ENCODE data around the gene PLXNA4. TPM values are rescaled to one million over a fixed set of nuclear protein-coding genes. Genes with fewer than 3 reads are reported as not detected.

Gene PLXNA4
- total and polyA plus RNA-seq, 9 of the 15 experiments (the other 6 are each of a cell fraction or from before 2014, with no cell fraction given): under 0.01 to 0.09 TPM; not detected in 7

- TF ChIP-seq ZNF518B (CRISPR knock-in tag; IDR thresholded peaks at IDR 0.05): no peak
Measured at GRCh38 chr7:132205509-132205908, 370.8 kb downstream of the PLXNA4 start (continued).

DNA sequence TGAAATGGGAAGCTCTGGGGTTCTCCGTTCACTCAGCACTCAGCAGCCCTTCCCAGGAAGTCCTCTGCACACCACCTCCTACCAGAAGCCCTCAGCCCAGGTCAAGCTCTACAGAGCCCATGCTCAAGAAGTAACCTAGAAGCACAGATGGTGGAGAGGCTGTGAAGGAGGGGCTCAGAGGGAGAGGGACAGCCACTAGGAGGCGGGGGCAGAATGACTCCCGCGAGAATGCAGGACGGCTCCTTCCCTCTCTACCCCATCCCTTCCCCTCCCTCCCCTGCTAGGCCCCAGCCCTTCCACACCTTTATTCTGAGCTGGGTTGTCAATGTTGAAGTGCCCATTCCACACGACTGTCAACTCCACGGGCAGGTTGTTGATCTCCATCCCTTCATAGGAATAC is 373.2 kb downstream of the PLXNA4 start:
- H3K9ac ChIP-seq (ENCODE audit: insufficient read depth in 1 of 2, low read depth in 2 of 2, low read length in 2 of 2): no peak overlapping the region
- no peaks in the 10 kb centered on the region for H3K4me1 ChIP-seq (replicated peaks in 1 of 2; ENCODE audit: control insufficient read depth in 2 of 2, insufficient read depth in 2 of 2, low read length in 2 of 2)
- H3K9me3 ChIP-seq (replicated peaks; ENCODE audit: control insufficient read depth, insufficient read depth, low read depth, low read length): no peaks in the 10 kb centered on the region
- 0 out of 2 replicates have a peak, but pooled peaks cover 4% of the 10 kb centered on the region for H4K20me1 ChIP-seq (replicated peaks; ENCODE audit: control insufficient read depth, insufficient read depth, low read length)
- H3K27ac ChIP-seq (ENCODE audit: extremely low read depth, low read depth, low read length): no peak overlapping the region
- H3K4me3 ChIP-seq: no peak overlapping the region
- H3K27me3 ChIP-seq (ENCODE audit: control insufficient read depth in 2 of 2, insufficient read depth in 2 of 2, low read length in 2 of 2): peaks cover 11 to 29% of the 10 kb centered on the region in 2 experiments; a peak in 4 of 5 replicates
- no TSS peak for BruUV-seq (replicated peaks)
- no peak for FAIRE-seq
- peak; percentile 81 for ATAC-seq
- no peaks in the 10 kb centered on the region for H3K9me1 ChIP-seq (ENCODE audit: control insufficient read depth, insufficient read depth, low read length)
- peak in 2 of 4 experiments; percentile 24 to 32 for DNase-seq (ENCODE audit: extremely low read depth in 1 of 4, low spot score in 3 of 4)
- in situ Hi-C loops (cut with MboI): no loop called here
- intact Hi-C loops (cut with micrococcal nuclease): no loop called here
- H3K36me3 ChIP-seq (ENCODE audit: control insufficient read depth, insufficient read depth, low read length): no peaks in the 10 kb centered on the region
- 0% methylated on average over 3 of the region's 7 CpGs for WGBS (ENCODE audit: insufficient coverage, low coverage, missing lambda C conversion rate)
- TF ChIP-seq ZBTB17 (CRISPR knock-in tag; IDR thresholded peaks at IDR 0.05) (no peak), EHMT2 (IDR thresholded peaks at IDR 0.05) (no peak), NR3C1 (CRISPR knock-in tag; IDR thresholded peaks at IDR 0.05) (no peak), NFIC (IDR thresholded peaks at IDR 0.05) (no peak), CHD2 (IDR thresholded peaks at IDR 0.05; ENCODE audit: low read depth, low read length) (peak; percentile 81)
- no peak overlapping the region for H3K4me2 ChIP-seq (ENCODE audit: insufficient read depth, low read length)
- ChIA-PET CTCF (ENCODE audit: low intra/inter-chr PET ratio) (no interaction called here), POLR2A (interaction anchor here (1.6 kb wide), 1 partner anchor 9 kb away, joined by 3 read pairs; no protein-coding TSS in a partner anchor)
- H3K79me2 ChIP-seq (ENCODE audit: control insufficient read depth, insufficient read depth, low read length): no peaks in the 10 kb centered on the region
- no peak overlapping the region for H2AFZ ChIP-seq (ENCODE audit: low read depth, low read length)
